HG03571 (cell line): Measurements from ENCODE around the gene PGGHG.
"Not testable (repeated sequence)": the region's sequence is repeated elsewhere in the genome, so short reads cannot be mapped to it uniquely, and the experiment has no call there.

ENCODE experiments used
- ATAC-seq: cut with Tn5 transposase; IDR thresholded peaks from one replicate; pipeline ENCODE4 v1.9.1; 2021; ENCODE audit not compliant: unreplicated experiment

PGGHG gene

GRCh38 chr11:313787-314553 is 25.0 kb downstream of the PGGHG start, which contains the start of gene IFITM1:
Gene IFITM1 (plus strand): TSS chr11:314040. CDS start chr11:314171, 131 bp downstream.
- peak; percentile 30 for ATAC-seq

DNA sequence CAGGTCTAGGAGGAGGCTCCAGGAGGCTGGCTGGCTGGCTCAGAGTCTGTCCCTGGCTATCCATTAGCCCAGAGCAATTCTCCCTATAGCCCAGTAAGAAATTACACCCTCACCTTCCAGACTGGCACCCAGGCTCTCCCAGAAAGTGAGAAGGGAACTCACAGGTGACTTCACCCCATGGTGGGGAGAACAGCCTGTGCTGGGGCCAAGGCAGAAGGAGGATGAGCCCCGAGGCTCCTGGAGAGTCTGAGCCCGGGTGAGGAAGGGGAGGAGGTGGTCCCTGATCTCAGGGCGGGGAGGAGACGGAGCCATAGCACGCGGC is 25.6 kb downstream of the PGGHG start:
- not testable (repeated sequence) for ATAC-seq

GRCh38 chr11:315051-315481 is 26.1 kb downstream of the PGGHG start:
- ATAC-seq, result no peak

DNA sequence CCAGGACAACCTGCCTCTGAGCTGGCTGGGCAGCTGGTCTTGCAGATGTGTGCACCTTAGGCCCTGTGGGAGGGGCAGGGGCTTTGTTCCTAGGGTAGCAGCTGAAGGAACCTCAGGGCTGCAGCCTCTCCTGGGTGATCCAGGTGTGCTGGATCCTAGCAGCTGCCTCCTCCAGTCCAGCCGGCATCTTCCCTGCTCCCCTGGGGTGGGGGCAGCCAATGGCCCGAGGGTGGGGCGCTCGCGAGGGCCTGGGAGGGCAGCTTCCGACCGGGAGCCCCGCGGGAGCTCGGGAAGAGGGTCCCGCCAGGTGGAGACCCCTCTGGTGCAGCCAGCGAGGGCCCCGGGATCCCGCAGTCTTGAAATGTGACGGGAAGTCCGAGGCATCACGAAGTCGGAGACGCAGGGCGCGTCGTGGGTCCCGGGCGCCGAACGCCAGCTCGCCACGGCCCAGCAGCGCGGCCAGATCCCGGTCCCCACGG is 26.6 kb downstream of the PGGHG start:
- no peak for ATAC-seq

DNA sequence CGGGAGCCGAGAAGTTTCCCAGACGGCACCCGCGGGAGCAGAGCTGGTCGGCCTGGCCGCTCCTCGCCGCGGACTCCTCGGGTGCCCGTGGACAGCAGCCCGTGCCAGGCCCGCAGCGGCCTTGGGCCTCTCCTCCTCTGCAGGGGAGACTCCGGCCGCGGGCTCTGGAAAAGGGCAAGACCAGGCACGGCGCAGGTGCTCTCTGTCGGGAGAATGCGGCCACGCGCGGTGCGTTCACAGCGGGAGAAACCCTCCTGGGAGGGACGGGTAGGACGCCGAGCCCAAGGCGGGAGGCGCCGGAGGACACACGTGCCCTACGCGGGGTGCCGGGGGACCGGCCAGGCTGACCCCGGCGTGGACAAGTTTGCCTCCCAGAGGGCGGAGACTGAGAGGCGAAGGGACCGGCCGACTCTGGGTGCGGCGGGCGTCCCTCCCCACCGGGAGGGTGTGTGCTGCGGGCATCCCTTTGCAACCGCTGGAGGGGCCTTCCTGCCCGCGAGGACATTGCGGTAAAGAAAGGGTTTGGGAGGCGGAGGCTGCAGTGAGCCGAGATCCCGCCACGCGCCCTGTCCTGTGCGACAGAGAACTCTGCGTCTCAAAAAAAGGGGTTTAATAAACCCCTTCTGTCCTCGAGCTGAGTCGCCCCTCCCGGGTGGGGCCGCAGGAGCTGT is 27.2 kb downstream of the PGGHG start:
- no peak for ATAC-seq

DNA sequence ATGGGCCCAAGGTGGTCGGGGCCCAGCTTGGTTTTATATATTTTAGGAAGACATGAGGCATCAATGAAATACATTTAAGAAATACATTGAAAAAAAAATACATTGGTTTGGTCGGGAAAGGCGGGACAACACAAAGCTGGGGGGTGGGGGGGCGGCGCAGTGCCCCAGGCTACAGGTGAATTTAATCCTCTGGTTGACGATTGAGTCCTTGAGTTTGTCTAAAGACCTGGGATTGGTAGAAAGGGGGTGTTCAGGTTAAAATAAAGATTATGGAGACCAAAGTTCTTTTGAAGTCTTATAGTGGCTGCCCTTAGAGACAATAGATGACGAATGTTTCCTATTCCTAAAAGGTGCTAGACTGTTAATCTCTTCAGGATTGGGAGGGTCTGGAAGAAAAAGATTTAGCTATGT is 28.0 kb downstream of the PGGHG start:
- no peak for ATAC-seq

GRCh38 chr11:317668-318404 is 28.9 kb downstream of the PGGHG start:
- not testable (repeated sequence) for ATAC-seq

- ATAC-seq, result peak; percentile 42
Measured at GRCh38 chr11:318405-319120, 29.6 kb downstream of the PGGHG start.

- not testable (repeated sequence) for ATAC-seq
Measured at GRCh38 chr11:319121-319887, 30.4 kb downstream of the PGGHG start.

DNA sequence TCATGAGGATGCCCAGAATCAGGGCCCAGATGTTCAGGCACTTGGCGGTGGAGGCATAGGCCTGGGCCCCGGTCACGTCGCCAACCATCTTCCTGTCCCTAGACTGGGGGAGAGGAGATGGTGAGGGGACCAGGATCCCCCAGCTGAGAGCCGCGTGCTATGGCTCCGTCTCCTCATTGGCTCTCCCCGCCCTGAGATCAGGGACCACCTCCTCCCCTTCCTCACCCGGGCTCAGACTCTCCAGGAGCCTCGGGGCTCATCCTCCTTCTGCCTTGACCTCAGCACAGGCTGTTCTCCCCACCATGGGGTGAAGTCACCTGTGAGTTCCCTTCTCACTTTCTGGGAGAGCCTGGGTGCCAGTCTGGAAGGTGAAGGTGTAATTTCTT is 31.0 kb downstream of the PGGHG start:
- not testable (repeated sequence) for ATAC-seq

DNA sequence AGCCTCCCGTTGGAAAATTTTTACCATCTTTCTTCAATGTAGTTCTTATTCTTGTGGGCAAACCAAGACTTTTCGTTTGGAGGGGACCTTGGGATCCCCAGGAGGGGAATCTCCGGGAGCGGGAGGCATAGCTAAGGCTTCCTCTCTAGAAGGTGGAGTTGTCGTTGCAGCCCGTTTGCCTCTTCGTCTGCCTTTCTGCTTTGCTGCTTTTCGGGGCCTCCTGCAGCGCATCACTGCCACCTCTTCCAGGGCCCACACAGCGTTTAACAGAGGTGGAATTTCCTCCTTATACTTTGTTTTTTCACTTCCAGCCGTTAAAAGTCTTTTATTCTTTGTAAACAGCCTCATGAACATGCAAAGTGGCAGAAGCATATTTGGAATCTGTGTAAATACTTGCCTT is 35.2 kb downstream of the PGGHG start:
- ATAC-seq, result no peak

GRCh38 chr11:324593-325517 is 35.9 kb downstream of the PGGHG start:
- ATAC-seq, result not testable (repeated sequence)

- no peak for ATAC-seq
Measured at GRCh38 chr11:325796-326591, 37.1 kb downstream of the PGGHG start.

GRCh38 chr11:326592-326841 is 37.6 kb downstream of the PGGHG start:
- no peak for ATAC-seq

DNA sequence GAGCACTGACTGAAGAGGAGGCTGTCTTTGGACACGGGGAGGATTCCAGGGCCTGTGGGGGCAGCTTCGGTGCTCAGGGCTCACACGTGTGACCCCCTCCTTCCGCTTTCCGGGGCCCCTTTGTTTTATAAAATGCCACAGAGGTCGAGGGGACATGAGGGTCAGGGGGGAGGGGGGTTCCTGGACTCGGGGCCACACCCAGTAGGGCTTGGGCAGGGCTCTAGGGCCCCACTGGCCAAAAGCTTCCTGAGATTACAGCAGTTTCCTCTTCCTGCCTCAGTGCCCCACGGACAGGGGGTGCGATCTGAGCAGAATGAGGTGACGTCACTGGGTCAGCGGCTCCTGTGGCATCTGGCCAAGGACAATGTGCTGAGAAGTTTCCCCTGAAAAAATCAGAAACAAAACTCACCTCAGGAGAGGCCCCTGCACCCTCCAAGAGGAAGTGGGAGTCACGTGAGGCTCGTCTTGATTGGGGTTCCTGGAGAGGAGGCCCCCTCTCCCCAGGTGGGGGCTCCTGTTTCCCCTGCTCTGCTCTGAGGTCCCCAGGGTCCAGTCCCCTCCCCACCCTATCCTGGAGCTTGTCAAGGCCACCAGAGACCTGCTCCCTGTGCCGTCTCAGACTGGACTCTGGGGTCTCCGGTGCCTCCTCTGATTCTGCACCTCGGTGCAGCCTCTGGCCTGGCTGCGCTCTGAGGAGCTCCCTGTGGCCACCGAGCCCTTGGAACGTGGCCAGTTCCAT is 38.1 kb downstream of the PGGHG start:
- ATAC-seq, result peak; percentile 64

DNA sequence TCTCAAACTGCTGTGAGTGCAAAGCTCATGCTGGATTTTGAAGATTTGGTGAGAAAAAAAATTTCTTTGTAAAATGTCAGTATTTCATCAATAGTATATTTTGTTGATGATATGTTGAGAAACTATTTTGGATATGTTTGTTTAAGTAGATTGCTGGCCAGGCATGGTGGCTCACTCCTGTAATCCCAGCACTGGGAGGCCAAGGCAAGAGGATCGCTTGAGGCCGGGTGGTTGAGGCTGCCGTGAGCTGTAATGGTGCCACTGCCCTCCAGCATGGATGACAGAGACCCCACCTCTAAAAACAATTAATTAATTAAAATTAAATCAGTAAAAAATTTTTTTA is 38.6 kb downstream of the PGGHG start:
- ATAC-seq, result no peak

DNA sequence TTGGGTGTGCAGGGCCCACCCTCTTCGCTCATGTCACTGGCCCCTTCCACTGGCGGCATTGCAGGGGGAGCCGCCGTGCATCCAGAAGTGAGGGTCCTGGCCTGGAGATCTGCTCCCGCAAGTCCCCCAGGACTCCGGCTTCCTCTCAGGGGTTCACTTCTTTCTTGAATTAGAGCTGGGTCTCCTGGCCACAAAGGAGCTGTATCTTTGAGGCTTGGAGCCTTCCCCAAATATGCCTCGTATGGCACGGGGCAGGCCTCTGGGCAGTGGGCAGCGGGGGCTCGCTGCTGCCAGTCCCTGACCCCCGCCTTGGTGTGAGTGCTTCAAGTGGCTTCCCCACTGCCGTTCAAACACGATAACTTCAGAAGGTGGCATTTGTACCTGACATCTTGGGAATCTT is 39.1 kb downstream of the PGGHG start:
- no peak for ATAC-seq

GRCh38 chr11:328516-329100 is 39.7 kb downstream of the PGGHG start:
- not testable (repeated sequence) for ATAC-seq
